SK-N-SH (cell line): ENCODE data around the gene TNK2.

Experiments
- CTCF ChIP-seq: fragments of 200-600 bp; sonication (generic); IDR thresholded peaks from 2 replicates; pipeline ENCODE4 v1.6.1; 2017; ENCODE audit warnings: antibody characterized with exemption, mild to moderate bottlenecking, moderate library complexity
- ELF1 ChIP-seq: IDR thresholded peaks from 2 replicates; pipeline ENCODE4 v1.4.0; 2012
- EP300 ChIP-seq, 2 experiments: IDR thresholded peaks; 2 replicates each; pipeline versions ENCODE4 v1.4.0 to v1.6.1; 2012; ENCODE audit warnings: borderline replicate concordance in 1 of 2, low read depth in 1 of 2, low read length in 1 of 2
- MAX ChIP-seq: IDR thresholded peaks from 2 replicates; pipeline ENCODE4 v1.4.0; 2012; ENCODE audit warnings: low read depth
- SIN3A ChIP-seq: IDR thresholded peaks from 2 replicates; pipeline ENCODE4 v1.6.1; 2012; ENCODE audit warnings: low read depth, mild to moderate bottlenecking, low read length, moderate library complexity, borderline replicate concordance
- TAF1 ChIP-seq: IDR thresholded peaks from 2 replicates; pipeline ENCODE4 v1.6.1; 2012; ENCODE audit warnings: low read depth, mild to moderate bottlenecking, low read length, moderate library complexity, borderline replicate concordance
- TEAD4 ChIP-seq: IDR thresholded peaks from 2 replicates; pipeline ENCODE4 v1.4.0; 2012; ENCODE audit warnings: mild to moderate bottlenecking, borderline replicate concordance; ENCODE audit not compliant: insufficient read depth

DNA sequence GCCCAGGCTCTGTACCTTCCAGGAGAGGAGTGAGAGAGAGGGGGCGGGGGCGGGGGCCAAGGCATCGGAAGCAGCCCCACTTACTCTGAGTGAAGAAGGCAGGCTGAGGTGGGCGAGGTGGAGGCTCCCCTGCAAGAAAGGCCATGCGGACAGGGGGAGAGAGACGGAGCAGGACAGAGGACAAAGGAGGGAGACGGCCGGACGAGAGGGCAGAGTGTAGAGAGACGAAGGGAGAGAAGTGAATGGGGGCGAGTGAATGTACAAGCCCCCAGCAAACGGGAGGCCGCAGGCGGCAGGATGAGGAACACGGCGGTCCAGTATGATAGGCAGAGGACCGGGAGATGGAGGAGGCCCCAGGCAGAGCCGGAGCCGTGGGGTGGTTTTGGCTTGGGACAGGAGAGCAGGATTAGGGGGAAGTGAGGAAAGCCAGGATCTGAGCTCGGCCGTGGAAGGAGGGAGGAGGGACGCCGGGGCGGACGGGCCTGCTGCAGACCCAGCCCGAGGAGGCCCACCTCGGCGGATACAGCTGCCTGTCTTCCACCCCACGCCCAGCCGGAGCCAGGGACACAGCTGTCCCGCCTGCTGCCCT lies 38.8 kb downstream of the TNK2 start:
- TF ChIP-seq CTCF (no peak), ELF1 (no peak), TAF1 (no peak), SIN3A (no peak), MAX (no peak), EP300 (IDR thresholded peaks at IDR 0.05; ENCODE audit: borderline replicate concordance in 1 of 2, low read depth in 1 of 2, low read length in 1 of 2) (no peak), TEAD4 (no peak)
